Measurements from ENCODE around the gene OCLN. TPM values are rescaled to one million over a fixed set of nuclear protein-coding genes. Genes with fewer than 3 reads are reported as not detected.
"Not testable (repeated sequence)": the region's sequence is repeated elsewhere in the genome, so short reads cannot be mapped to it uniquely, and the experiment has no call there.

OCLN gene, protein sequence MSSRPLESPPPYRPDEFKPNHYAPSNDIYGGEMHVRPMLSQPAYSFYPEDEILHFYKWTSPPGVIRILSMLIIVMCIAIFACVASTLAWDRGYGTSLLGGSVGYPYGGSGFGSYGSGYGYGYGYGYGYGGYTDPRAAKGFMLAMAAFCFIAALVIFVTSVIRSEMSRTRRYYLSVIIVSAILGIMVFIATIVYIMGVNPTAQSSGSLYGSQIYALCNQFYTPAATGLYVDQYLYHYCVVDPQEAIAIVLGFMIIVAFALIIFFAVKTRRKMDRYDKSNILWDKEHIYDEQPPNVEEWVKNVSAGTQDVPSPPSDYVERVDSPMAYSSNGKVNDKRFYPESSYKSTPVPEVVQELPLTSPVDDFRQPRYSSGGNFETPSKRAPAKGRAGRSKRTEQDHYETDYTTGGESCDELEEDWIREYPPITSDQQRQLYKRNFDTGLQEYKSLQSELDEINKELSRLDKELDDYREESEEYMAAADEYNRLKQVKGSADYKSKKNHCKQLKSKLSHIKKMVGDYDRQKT
- total RNA-seq = 1 to 10 TPM; 4.6 to 4.7 TPM
- under 1 TPM; 0.08 to 0.14 (median 0.13) TPM for polyA plus RNA-seq
- total RNA-seq = 0 to 1.4 (median 0.46) reads per million in 6 experiments

DNA sequence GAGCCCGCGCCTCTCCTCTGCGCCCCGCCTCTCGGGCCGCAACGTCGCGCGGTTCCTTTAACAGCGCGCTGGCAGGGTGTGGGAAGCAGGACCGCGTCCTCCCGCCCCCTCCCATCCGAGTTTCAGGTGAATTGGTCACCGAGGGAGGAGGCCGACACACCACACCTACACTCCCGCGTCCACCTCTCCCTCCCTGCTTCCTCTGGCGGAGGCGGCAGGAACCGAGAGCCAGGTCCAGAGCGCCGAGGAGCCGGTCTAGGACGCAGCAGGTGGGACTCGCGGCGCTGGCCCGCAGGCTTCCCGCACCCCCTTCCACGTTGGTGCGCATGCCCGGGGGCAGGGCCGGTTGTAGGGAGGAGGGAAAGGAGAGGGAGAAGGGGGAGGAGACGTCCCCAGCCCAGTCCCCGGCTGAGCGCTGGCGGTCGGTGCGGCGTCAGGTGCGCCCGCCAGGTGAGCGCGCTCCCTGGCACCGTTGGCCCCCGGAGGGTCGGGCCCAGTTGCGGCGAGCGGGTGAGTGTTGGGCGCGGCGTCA is at the start of gene OCLN:
Gene OCLN (plus strand): TSS at position 400 of the 532 bp plus-strand sequence. CDS start 11,455 bp downstream, outside the sequence.
- peaks cover 3 to 20% (median 15%) of the 10 kb centered on the region in 4 donors for H3K4me1 Mint-ChIP-seq
- no peak within 1 kb of the TSS for H3K27ac Mint-ChIP-seq
- DNase-seq (peak in 3 of 10 donors; percentile 1 to 20 (median 3)), ATAC-seq (peak; percentile 25 to 52)
- peak within 1 kb of the TSS; percentile 57 to 82 (median 72) for H3K4me3 Mint-ChIP-seq
- H3K36me3 Mint-ChIP-seq = no peaks in the 10 kb centered on the region
- POLR2A ChIA-PET = no interaction called here
- peaks cover 27 to 69% (median 50%) of the 10 kb centered on the region in 5 donors for H3K27me3 Mint-ChIP-seq
- no peaks in the 10 kb centered on the region for H3K9me3 Mint-ChIP-seq

DNA sequence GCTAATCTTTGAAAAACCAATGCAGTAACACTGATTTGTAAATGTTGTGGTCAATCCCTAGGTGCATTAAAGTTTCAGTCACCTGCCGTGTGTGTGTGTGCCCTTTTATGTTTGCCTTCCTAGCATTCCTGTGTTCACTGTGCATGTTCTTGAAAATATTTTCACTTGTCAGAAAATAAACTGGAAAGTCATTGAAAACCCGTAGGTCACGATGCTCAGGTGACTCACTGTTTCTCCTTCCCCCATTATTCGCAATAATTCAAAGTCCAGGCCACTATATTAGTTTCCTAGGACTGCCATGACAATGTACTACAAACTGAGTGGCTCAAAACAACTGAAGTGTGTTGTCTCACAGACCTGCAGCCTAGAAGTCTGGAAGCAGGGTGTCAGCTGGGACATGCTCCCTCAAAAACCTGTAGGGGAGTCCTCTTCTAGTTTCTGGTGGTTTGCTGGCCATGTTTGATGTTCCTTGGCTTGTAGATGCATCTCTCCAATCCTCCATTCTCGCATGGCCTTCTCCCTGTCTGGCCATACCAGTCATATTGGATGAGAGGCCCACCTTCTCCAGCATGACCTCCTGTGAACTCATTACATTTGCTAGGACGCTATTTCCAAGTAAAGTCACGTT is 48.3 kb upstream of the OCLN start:
- Mint-ChIP-seq H3K27me3 (no peaks in the 10 kb centered on the region), H3K27ac (no peak overlapping the region), H3K36me3 (no peaks in the 10 kb centered on the region), H3K9me3 (no peaks in the 10 kb centered on the region), H3K4me3 (no peak overlapping the region), H3K4me1 (peaks cover 0 to 1% (median 0%) of the 10 kb centered on the region in 4 donors)
- ATAC-seq (no peak), DNase-seq (no peak)
- POLR2A ChIA-PET = no interaction called here

DNA sequence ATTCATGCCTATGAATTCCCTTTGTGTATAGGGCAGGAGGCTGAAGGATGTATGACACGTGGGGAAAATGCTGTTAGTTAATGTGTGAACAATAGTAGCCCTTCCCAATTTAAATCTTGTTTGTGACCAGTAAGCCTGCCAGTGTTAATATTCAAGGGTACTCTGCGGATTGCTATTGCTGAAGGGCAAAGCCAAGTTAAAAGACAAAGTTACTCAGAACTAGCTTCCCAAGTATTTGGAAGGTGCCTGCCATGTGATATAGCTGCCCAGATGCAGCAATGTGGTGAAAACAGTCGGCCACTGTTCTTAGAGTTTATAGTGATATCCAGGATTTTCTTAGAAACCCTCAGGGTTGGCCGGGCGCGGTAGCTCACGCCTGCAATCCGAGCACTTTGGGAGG is 43.1 kb upstream of the OCLN start:
- H3K9me3 Mint-ChIP-seq = no peaks in the 10 kb centered on the region
- POLR2A ChIA-PET = no interaction called here
- peaks cover 0 to 2% (median 0%) of the 10 kb centered on the region in 5 donors for H3K27me3 Mint-ChIP-seq
- DNase-seq (no peak), ATAC-seq (no peak)
- H3K4me1 Mint-ChIP-seq = peaks cover 0 to 1% (median 0%) of the 10 kb centered on the region in 4 donors
- H3K27ac Mint-ChIP-seq = no peak overlapping the region
- no peaks in the 10 kb centered on the region for H3K36me3 Mint-ChIP-seq
- no peak overlapping the region for H3K4me3 Mint-ChIP-seq

DNA sequence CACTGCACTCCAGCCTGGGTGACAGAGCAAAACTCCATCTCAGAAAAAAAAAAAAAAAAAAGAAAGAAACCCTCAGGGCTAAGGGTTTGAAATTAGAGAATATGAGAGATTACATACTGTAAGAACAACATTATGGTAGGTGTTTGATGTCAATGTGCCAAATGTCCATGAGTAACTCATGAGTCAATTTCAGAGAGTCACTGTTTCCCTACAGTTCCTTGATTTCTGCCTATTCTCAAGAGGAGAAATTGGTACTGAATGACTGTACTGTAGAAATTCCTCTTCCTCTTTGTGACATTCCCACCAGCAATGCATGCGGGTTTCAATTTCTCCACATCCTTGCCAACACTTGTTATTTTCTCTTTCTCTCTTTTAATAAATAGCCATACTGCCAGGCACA is 42.5 kb upstream of the OCLN start:
- H3K27ac Mint-ChIP-seq = no peak overlapping the region
- ATAC-seq = no peak
- POLR2A ChIA-PET = no interaction called here

DNA sequence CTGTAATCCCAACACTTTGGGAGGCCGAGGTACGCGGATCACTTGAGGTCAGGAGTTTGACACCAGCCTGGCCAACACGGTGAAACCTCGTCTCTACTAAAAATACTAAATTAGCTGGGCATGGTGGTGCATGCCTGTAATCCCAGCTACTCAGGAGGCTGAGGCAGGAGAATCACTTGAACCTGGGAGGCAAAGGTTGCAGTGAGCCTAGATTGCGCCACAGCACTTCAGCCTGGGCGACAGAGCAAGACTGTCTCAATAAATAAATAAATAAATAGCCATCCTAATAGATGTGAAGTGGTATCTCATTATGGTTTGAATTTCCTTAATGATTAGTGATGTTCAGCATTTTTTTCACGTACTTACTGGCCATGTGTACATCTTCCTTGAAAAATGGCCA is 42.1 kb upstream of the OCLN start:
- H3K36me3 Mint-ChIP-seq, H3K27ac Mint-ChIP-seq, H3K9me3 Mint-ChIP-seq, H3K4me3 Mint-ChIP-seq, H3K27me3 Mint-ChIP-seq, ATAC-seq, H3K4me1 Mint-ChIP-seq, DNase-seq, POLR2A ChIA-PET: not testable (repeated sequence)

More for the DNA sequence above, 42.5 kb upstream of the OCLN start:
- Mint-ChIP-seq H3K36me3 (no peaks in the 10 kb centered on the region), H3K4me1 (peaks cover 0 to 1% (median 0%) of the 10 kb centered on the region in 4 donors), H3K9me3 (no peaks in the 10 kb centered on the region), H3K27me3 (peaks cover 0 to 4% (median 0%) of the 10 kb centered on the region in 5 donors), H3K4me3 (no peak overlapping the region)
- DNase-seq = no peak

DNA sequence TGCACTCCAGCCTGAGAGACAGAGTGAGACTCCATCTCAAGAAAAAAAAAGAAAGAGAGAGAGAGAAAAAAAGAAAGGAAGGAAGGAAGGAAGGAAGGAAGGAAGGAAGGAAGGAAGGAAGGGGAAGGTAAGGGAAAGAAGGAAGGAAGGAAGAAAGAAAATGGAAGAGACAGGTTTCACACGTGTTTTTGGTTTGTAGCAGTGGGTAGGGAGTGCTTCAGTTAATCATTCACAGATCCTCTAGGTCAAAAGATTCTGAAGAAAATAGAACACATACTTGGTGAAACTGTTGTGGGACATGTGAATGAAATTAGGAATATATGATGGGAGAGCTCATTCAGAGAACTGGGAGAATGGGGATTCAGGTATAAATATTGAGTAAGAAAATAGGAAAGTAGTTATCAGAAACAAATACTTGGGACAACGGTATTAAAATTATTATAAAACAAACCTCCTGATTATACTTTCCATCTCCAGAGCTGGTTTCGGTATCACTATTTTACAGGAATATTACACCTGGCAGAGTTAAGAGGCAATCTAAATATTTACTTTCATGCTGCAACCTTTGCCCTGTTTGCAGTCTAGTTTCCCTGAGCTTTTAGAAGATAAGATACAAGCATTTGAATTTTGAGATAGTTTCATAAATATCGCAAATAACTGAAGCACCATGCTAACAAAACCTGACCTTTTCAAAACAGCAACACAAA is 40.5 kb upstream of the OCLN start:
- DNase-seq (no peak), ATAC-seq (no peak)
- POLR2A ChIA-PET = no interaction called here
- Mint-ChIP-seq H3K36me3 (peaks cover 0 to 3% (median 0%) of the 10 kb centered on the region in 3 donors), H3K27ac (no peak overlapping the region), H3K4me1 (no peaks in the 10 kb centered on the region), H3K4me3 (no peak overlapping the region), H3K9me3 (peaks cover 0 to 12% (median 0%) of the 10 kb centered on the region in 9 donors), H3K27me3 (peaks cover 0 to 4% (median 2%) of the 10 kb centered on the region in 5 donors)

DNA sequence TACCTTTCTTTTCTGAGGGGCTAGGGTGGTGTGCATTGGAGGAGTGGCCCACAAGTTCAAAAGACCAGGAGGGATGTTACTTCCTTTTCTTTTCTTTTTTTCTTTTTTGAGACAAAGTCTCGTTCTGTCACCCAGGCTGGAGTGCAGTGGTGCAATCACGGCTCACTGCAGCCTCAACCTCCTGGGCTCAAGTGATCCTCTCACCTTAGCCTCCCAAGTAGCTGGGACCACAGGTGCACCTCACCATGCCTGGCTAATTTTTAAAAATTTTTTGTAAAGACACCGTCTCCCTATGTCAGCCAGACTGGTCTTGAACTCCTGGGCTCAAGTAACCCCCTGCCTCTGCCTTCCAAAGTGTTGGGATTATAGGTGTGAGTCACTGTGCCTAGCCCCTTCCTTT is 39.1 kb upstream of the OCLN start:
- H3K27ac Mint-ChIP-seq, H3K4me1 Mint-ChIP-seq, H3K4me3 Mint-ChIP-seq, H3K27me3 Mint-ChIP-seq, ATAC-seq, DNase-seq, H3K36me3 Mint-ChIP-seq, POLR2A ChIA-PET: not testable (repeated sequence)
- H3K9me3 Mint-ChIP-seq = peaks cover 0 to 12% (median 0%) of the 10 kb centered on the region in 9 donors

DNA sequence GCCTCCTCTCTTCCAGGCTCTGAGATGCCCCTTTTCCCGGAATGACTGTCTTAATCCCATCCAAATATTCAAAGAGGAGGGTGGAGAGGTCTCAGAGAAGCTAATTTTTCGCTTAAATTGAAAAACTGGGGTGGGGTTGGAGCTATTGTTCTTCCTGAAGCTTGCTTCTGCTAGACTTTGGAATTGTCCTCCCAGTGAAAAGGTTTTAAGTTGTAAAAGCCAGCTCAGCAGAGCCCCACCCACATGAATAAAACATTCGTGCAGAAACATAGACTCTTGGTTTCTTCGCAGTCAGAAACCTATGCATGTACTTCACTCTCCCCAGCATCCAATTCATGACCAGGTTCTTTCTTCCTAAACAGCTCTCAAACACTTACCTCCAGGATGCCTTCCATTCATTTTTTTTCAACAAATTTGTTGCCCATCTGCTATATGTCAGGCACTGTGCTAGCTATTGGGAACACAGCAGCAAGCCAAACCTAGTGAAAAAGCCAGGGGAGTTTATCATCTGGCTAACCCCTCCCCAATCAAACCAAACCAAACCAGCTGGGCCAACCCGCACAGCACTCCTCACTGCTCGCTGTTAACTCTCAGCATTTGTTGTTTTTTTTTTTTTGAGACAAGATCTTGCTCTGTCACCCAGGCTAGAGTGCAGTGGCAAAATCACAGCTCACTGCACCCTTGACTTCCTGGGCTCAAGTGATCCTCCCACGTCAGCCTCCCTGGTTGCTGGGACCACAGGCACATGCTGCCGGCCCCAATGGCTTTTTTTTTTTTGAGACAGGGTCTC is 37.9 kb upstream of the OCLN start:
- Mint-ChIP-seq H3K27me3 (peaks cover 0 to 8% (median 4%) of the 10 kb centered on the region in 5 donors), H3K9me3 (peaks cover 0 to 16% (median 3%) of the 10 kb centered on the region in 9 donors), H3K27ac (peak overlapping the region in 1 of 10 donors; percentile 17), H3K4me3 (no peak overlapping the region), H3K36me3 (peaks cover 0 to 10% (median 3%) of the 10 kb centered on the region in 3 donors), H3K4me1 (no peaks in the 10 kb centered on the region)
- ATAC-seq = no peak
- DNase-seq = no peak
- POLR2A ChIA-PET = no interaction called here

DNA sequence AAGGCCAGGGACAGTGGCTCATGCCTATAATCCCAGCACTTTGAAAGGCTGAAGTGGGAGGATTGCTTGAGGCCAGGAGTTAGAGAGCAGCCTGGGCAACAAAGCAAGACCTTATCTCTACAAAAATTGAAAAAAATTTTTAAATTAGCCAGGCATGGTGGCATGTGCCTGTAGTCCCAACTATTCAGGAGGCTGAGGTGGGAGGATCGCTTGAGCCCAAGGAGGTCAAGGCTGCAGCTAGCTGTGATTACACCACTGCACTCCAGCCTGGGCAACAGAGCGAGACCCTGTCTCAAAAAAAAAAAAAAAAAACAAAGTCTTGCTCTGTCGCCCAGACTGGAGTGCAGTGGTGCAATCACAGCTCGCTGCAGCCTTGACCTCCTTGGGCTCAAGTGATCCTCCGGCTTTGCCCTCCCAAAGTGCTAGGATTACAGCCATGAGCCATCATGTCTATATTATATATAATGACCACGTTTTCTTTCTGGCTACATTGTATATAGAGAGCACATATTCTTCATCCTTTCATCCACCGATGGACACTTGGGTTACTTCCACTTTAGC is 37.1 kb upstream of the OCLN start:
- H3K4me3 Mint-ChIP-seq, ATAC-seq, H3K27ac Mint-ChIP-seq, H3K27me3 Mint-ChIP-seq, POLR2A ChIA-PET, H3K36me3 Mint-ChIP-seq, H3K4me1 Mint-ChIP-seq, DNase-seq: not testable (repeated sequence)
- peaks cover 0 to 16% (median 3%) of the 10 kb centered on the region in 9 donors for H3K9me3 Mint-ChIP-seq

DNA sequence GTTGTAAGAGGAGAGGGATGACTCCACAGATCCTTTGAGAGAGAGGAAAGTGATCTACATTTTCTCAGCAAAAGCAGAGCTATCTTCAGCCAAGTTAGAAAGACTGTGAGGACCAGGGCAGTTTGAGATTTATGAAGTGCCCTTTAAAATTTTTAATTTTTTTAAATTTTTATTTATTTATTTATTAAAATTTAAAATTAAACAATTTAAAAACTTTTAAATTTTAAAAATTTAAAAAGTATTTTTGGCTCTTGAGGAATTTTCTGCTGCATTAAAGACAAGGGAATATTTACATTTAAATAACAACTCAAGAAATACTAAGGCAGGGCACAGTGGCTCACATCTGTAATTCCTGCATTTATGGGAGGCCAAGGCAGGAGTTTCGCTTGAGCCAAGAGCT is 30.4 kb upstream of the OCLN start:
- Mint-ChIP-seq H3K27ac (no peak overlapping the region), H3K27me3 (peaks cover 0 to 5% (median 2%) of the 10 kb centered on the region in 5 donors), H3K4me1 (no peaks in the 10 kb centered on the region), H3K4me3 (no peak overlapping the region), H3K9me3 (peaks cover 0 to 7% (median 0%) of the 10 kb centered on the region in 9 donors), H3K36me3 (peaks cover 0 to 10% (median 0%) of the 10 kb centered on the region in 3 donors)
- DNase-seq (no peak), ATAC-seq (no peak)
- POLR2A ChIA-PET = no interaction called here

DNA sequence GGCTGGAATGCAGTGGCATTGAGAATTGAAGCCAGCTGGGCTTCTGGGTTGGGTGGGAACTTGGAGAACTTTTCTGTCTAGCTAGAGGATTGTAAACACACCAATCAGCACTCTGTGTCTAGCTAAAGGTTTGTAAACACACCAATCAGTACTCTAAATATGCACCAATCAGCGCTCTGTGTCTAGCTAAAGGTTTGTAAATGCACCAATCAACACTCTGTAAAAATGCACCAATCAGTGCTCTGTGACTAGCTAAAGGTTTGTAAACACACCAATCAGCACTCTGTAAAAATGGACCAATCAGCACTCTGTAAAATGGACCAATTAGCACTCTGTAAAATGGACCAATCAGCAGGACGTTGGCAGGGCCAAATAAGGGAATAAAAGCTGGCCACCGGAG is 26.2 kb upstream of the OCLN start:
- H3K27me3 Mint-ChIP-seq, POLR2A ChIA-PET, H3K4me1 Mint-ChIP-seq, H3K4me3 Mint-ChIP-seq, H3K36me3 Mint-ChIP-seq, DNase-seq, H3K27ac Mint-ChIP-seq, H3K9me3 Mint-ChIP-seq, ATAC-seq: not testable (repeated sequence)

Data from naive thymus-derived CD8-positive, alpha-beta T cell (primary cell).